GM18526 (cell line): Measurements from ENCODE around the gene PCED1B.

Experiments used
- POLR2A ChIP-seq: IDR thresholded peaks from 3 replicates; pipeline ENCODE4 v1.6.1; 2011; ENCODE audit not compliant: insufficient read length; ENCODE audit errors: extremely low read depth

Gene PCED1B

GRCh38 chr12:47102845-47103651 is 23.6 kb downstream of the PCED1B start:
- TF ChIP-seq POLR2A = no peak

GRCh38 chr12:47105914-47106674 is 26.7 kb downstream of the PCED1B start:
- TF ChIP-seq POLR2A = no peak

DNA sequence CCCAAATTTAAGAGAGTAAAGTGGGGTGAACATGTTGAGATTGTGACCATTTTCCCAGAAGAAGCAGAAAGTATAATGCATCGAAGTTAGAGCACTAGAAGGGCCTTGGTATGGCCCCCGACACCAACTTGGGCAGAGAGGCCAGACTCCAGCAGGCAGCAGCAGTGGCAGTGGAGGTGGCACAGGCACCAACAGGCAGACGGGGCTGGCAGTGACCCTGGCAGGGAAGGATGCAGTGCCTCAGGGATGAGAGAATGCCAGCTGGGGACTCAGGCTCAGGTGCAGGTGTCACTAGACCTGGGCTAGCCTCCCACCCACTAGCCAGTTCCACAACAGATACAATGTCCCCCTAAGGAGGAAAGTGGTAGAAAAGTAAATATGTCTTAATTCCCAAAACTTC is 28.0 kb downstream of the PCED1B start:
- no peak for TF ChIP-seq POLR2A

- no peak for TF ChIP-seq POLR2A
These were observed 28.5 kb downstream of the PCED1B start for GRCh38 chr12:47107926-47108325.

GRCh38 chr12:47110011-47110541 is 30.7 kb downstream of the PCED1B start:
- no peak for TF ChIP-seq POLR2A

GRCh38 chr12:47110718-47111391 is 31.4 kb downstream of the PCED1B start:
- no peak for TF ChIP-seq POLR2A

- TF ChIP-seq POLR2A = no peak
These were observed 32.0 kb downstream of the PCED1B start for GRCh38 chr12:47111392-47111778.

- no peak for TF ChIP-seq POLR2A
These were observed 32.4 kb downstream of the PCED1B start for GRCh38 chr12:47111854-47112253.

DNA sequence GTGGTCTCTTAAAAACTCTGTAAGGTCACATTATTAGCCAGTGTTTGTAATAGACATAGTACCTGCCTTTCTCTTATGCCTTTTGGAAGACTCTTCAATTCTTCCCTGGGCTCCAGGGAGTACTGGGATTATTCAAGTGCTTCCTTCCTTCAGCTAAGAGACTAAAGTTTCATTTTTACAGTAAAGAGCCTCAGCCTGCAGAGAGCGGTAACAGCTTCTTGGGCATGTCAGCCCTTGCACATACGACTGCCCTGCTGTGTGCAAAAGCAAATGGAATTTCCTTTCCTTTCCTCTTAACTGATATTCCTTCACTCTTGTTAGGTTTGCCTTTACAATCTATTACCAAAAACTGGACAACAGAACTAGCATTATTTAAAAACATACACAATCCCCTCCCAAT is 33.3 kb downstream of the PCED1B start:
- TF ChIP-seq POLR2A = no peak

DNA sequence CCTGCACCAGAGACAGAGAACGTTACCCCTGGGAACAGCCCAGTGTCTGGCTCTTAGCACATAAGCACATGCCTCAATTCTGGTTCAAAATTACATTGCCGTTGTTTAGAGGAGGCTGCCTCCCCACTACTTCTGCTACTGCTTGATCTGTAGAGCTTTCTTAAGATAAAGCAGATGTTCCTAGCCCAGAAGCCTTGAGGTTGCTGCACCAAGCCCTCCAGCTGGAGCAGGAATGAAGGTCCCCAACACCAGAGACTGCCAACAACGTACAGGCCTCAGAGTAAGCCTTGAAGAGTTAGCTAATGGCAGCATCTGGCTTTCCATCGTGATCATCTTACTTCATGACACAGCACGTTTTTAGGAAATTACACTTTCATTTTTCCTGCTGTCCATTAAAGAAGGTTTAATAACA is 35.1 kb downstream of the PCED1B start:
- TF ChIP-seq POLR2A = no peak

DNA sequence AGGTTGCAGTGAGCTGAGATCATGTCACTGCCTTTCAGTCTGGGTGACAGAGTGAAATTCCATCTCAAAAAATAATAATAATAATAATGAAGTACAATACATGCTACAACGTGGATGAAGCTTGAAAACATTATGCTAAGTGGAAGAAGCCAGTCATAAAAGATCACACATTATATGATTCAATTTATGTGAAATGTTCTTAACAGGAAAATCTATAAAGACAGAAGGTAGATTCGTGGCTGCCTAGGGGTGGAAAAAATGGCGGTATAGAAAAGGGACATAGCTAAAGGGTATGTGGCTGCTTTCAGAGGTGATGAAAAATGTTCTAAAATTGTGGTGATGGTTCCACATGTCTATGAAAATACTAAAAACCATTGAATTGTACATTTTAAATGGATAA is 41.3 kb downstream of the PCED1B start:
- TF ChIP-seq POLR2A = no peak

DNA sequence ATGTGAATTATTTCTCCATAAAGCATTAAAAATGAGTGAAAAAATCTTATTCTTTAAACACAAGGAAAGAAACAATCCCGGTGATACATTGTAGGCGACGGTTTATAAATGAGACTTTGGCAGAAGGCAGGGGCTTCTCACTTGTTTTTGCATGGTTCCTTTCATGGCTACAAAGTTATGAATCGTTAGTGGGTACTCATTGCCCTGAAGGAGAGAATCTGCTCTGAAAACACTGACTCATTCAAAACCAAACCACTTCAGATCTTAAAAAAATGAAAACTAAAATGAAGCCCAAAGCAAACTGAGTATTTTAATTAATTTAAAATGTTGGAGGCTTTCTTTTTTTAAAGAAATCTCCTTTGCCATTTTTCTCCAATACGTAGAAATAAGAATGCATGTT is 41.7 kb downstream of the PCED1B start:
- no peak for TF ChIP-seq POLR2A

- TF ChIP-seq POLR2A = no peak
These were observed 43.2 kb downstream of the PCED1B start for GRCh38 chr12:47122602-47123001.

DNA sequence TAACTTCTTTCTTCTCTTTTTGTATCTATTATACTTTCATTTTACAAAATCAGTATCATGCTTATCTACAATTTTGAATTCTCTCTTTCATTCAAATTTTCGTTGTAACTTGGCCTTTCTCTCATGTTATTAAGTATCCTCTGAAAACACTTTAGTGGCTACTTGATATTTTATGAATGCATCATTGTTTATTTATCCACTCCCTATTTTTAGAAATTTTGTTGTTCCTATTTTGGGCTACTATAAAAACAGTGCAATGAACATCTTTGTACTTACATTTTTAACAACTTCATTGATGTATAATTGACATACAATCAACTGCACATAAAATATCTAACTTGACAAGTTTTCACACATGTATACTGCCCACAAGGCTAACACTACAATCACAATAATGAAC is 44.3 kb downstream of the PCED1B start:
- TF ChIP-seq POLR2A = no peak

- no peak for TF ChIP-seq POLR2A
These were observed 45.0 kb downstream of the PCED1B start for GRCh38 chr12:47124451-47124850.

GRCh38 chr12:47126246-47126645 is 46.8 kb downstream of the PCED1B start:
- TF ChIP-seq POLR2A = no peak
